ENCODE data around the gene GLRX.
"Not testable (repeated sequence)": the region's sequence is repeated elsewhere in the genome, so short reads cannot be mapped to it uniquely, and the experiment has no call there.

GLRX gene

GRCh38 chr5:95826949-95827891 lies 4.7 kb upstream of the GLRX start:
- no peak for DNase-seq (ENCODE audit: low read depth in 2 of 2)

DNA sequence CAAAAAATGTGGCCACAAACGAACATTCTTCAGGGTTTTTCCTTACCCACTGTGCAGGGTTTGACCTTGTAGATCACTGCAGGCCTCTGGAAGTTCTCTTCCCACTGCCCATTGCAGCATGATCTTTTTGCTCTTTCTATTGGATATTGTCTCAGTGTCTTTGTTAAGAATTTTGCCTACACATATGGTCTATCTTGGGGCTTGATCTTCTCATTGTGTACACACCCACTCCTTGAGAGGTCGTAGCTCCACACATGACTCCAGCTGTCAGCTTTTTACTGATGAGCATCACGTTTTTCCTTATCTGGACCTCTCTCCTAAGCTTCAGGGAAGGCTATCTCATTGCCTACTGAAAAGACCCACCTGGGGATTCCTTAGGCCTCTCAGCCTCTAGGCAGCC lies 3.0 kb upstream of the GLRX start:
- no peak for DNase-seq (ENCODE audit: low read depth in 2 of 2)

DNA sequence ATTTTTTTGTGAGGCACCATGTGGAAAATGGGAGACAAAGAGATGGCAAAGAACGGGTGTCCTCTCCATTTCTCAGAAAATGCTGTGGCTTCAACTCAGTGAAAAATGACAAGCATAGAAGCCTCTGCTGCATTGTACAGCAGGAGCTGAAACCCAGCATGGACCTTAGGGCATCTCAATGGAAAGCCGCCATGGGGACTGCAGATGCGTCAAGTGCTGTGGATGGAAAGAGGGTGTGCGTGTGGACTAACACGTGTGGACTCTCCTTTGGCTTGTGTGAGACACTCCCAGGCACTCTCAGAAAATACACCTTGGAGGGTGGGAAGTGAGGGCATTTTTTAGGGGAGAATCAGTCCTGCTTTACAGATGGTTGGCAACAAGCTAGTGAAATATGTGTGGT lies 2.2 kb upstream of the GLRX start:
- DNase-seq (ENCODE audit: low read depth in 2 of 2), result no peak

GRCh38 chr5:95823738-95824609 lies 1.4 kb upstream of the GLRX start:
- no peak for DNase-seq (ENCODE audit: low read depth in 2 of 2)

DNA sequence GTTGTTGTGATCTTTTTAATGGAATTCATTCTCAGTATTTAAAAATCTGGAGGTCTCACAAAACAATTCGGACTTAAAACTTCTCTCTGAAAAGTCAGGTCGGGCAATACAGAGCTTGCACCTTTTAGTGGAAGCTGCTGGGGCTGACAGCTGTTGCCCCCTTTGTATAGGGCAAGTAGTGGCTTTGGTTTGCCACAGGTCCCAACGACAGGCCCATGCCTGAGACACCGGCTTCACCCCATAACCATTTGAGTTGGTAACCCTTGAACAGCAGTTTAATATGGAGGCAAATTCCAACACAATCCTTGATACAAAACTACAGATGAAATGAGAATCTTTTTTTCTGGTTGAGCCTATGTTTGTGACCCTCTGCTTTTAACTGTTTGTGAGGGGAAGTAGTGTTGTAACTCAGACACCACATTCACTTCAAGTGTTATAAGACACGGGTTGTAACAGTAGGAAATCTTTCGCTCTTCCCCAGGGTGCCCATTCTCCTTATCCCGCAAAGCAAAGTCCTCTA lies 752 bp upstream of the GLRX start:
- no peak for DNase-seq (ENCODE audit: low read depth in 2 of 2)

GRCh38 chr5:95822043-95822541 lies 434 bp downstream of the GLRX start:
- no peak for DNase-seq (ENCODE audit: low read depth in 2 of 2)

DNA sequence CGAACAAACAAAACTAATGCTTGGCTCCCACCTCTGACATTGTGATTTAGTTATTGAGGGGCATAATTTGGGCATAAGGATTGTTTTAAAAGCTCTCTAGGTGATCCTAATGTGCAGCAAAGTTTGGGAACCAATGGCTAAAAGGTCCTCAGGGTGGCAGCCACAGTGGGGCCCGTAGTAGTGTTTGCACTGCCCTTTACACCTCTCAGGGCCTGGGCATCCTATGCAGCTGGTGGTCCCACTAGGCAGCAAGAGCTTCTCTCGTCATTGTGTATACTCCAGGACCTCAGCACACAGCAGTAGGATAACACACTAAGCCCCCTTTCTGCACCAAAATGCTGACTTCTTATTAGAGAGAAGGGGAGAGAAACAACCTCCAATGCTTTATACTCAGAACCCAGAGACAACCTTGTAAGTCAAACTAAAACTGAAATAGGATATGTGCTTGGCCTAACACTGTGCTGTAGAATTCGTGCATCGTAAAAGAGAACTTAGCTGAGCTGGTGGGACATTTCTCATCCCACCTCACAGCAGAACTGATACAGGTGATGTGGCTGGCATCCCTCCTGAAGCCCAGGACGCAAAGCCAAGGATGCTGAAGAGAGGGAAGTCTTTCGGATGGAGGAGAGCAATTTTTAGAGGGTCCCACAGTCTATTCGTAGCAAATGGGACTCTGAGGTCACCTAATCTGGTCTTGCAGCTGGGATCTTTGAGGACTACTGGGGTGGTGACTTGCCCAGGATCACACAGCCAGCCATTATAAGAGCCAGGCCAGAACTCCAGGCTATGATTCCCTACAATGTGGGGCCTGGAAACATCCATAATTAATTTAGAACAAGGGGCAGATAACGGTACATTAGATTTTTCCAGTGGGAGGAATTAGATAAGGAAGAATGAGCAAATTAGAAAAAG lies 1.2 kb downstream of the GLRX start:
- DNase-seq (ENCODE audit: low read depth in 2 of 2), result no peak

GRCh38 chr5:95818181-95819147 lies 4.1 kb downstream of the GLRX start:
- DNase-seq (ENCODE audit: low read depth in 2 of 2), result no peak

DNA sequence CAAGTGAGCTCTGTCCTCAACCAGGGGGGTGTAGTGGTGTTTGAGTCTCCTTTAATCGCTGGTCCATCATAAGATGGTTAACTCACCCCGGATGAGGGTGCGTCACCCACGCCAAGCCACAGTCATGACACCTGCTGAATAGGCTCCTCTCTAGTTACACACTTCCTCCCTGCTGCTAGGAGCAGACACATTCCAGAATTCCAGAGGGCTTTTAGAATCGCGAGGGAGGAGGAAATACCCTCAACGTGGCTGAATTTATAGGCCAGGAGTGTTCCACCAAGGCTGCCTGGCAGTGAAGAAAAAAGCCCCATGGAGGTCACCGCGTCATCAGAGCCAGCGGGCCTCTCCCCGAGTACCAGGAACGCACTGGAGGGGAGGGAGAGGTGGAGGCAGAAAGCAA lies 5.1 kb downstream of the GLRX start:
- no peak for DNase-seq (ENCODE audit: low read depth in 2 of 2)

DNA sequence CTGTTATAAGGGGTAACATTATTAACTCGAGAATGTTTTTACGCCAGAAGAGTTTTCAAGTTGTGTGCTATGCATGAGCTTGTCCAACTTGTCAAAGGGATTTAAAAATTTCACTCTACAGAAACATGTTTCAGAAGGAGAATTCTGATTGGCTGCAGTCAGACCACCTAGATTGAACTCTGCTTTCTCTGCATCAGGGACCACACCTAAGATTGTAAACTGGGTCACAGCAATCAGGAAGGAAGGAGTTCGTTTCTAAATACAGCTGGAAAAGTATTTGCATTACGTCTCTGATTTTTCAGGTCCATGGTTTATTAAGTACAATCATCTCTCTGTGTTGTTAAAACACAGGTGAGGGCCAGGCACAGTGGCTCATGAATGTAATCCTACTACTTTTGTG lies 5.8 kb downstream of the GLRX start:
- no peak for DNase-seq (ENCODE audit: low read depth in 2 of 2)

- no peak for DNase-seq (ENCODE audit: low read depth in 2 of 2)
Observed at GRCh38 chr5:95816341-95816740, 6.2 kb downstream of the GLRX start.

DNA sequence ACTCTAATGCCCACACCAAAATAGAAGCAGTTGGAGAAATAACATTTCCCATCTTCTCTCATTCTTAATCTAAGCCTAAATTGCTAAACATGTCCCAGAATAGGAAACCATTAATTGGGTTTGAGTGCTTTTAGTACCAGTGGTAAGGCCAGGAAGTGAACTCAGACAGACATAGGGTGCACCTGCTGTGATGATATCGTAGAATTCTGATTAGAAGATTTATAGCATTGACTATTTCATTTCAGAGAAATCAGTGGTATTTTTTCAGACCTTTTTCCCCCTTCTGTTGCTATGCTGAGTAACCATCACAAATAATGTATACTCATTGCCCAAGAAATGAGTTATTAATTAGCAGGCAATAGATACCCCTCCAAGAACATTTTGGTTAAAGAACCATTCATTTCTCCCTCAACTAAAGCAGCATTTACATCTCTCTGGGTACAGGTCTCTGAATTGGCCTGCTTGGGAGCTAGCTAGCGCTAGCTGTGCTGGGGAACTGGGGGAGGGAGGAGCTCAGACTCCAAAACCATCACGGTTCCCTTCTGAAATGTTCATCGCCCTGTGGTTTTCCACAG lies 7.3 kb downstream of the GLRX start:
- DNase-seq (ENCODE audit: low read depth in 2 of 2), result no peak

- DNase-seq (ENCODE audit: low read depth in 2 of 2), result not testable (repeated sequence)
Observed at GRCh38 chr5:95813035-95813434, 9.5 kb downstream of the GLRX start.

GRCh38 chr5:95812074-95812471 lies 10.5 kb downstream of the GLRX start:
- no peak for DNase-seq (ENCODE audit: low read depth in 2 of 2)

DNA sequence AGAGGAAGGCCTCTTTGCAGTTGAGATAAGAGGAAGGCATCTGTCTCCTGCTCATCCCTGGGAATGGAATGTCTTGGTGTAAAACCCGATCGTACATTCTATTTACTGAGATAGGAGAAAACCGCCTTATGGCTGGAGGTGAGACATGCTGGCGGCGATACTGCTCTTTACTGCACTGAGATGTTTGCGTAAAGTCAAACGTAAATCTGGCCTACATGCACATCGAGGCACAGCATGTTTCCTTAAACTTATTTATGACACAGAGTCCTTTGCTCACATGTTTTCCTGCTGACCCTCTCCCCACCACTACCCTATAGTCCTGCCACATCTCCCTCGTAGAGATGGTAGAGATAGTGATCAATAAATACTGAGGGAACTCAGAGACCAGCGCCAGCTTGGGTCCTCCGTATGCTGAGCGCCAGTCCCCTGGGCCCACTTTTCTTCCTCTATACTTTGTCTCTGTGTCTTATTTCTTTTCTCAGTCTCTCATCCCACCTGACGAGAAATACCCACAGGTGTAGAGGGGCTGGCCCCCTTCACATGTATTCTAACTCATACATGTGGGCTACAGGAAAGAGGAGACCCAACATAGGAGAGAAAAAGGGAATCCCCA lies 11.0 kb downstream of the GLRX start:
- DNase-seq (ENCODE audit: low read depth in 2 of 2), result not testable (repeated sequence)

DNA sequence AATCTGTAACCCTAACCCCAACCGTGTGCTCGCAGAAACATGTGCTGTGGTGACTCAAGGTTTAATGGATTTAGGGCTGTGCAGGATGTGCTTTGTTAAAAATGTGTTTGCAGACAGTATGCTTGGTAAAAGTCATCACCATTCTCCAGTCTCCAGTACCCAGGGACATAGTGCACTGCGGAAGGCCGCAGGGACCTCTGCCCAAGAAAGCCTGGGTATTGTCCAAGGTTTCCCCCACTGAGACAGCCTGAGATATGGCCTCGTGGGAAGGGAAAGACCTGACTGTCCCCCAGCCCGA lies 11.5 kb downstream of the GLRX start:
- not testable (repeated sequence) for DNase-seq (ENCODE audit: low read depth in 2 of 2)

- DNase-seq (ENCODE audit: low read depth in 2 of 2), result no peak
Observed at GRCh38 chr5:95810305-95811125, 12.0 kb downstream of the GLRX start.

- DNase-seq (ENCODE audit: low read depth in 2 of 2), result no peak
Observed at GRCh38 chr5:95809414-95809960, 13.0 kb downstream of the GLRX start.
